ENCODE data around the gene UPF3A. TPM values are rescaled to one million over a fixed set of nuclear protein-coding genes. Genes with fewer than 3 reads are reported as not detected.

UPF3A gene
- total and polyA plus RNA-seq, 2 experiments from 2014 or later, result 45.0 to 174 TPM

DNA sequence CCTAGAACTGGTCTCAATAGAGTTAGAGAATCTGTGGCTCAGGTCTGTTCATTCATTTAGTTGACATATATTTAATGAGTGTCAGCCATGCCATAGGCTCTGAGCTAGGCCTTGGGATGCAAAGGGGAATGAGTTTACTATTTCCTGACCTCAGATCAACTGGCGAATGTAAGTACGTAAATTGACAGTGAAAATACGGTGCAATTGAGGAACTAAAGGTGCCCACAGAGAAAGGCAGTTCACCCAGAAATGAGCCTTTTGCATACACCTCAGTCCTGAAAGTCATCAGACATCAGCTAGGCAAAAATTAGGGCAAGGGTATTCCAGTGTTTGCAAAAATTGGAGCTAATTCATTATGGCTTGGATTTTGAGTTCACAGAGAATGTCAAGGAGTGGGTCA is 20.6 kb upstream of the UPF3A start (continued):
- TF ChIP-seq, protein P1, sequence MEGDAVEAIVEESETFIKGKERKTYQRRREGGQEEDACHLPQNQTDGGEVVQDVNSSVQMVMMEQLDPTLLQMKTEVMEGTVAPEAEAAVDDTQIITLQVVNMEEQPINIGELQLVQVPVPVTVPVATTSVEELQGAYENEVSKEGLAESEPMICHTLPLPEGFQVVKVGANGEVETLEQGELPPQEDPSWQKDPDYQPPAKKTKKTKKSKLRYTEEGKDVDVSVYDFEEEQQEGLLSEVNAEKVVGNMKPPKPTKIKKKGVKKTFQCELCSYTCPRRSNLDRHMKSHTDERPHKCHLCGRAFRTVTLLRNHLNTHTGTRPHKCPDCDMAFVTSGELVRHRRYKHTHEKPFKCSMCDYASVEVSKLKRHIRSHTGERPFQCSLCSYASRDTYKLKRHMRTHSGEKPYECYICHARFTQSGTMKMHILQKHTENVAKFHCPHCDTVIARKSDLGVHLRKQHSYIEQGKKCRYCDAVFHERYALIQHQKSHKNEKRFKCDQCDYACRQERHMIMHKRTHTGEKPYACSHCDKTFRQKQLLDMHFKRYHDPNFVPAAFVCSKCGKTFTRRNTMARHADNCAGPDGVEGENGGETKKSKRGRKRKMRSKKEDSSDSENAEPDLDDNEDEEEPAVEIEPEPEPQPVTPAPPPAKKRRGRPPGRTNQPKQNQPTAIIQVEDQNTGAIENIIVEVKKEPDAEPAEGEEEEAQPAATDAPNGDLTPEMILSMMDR (conservative IDR thresholded peaks at IDR 0.05; ENCODE audit: low read depth in 2 of 2), result no peak
- TF ChIP-seq JUNB (IDR thresholded peaks at IDR 0.05; ENCODE audit: unreplicated experiment), result no peak
- TF ChIP-seq ZNF331 (CRISPR knock-in tag; IDR thresholded peaks at IDR 0.05; ENCODE audit: low read depth), result no peak
- TF ChIP-seq POLR2AphosphoS5 (IDR thresholded peaks at IDR 0.05; ENCODE audit: low read depth), result no peak
- no peak for TF ChIP-seq CREB1 (CRISPR knock-in tag; IDR thresholded peaks at IDR 0.05; ENCODE audit: low read depth)
- TF ChIP-seq NANOG (IDR thresholded peaks at IDR 0.05; ENCODE audit: borderline replicate concordance), result no peak
- TF ChIP-seq, protein P2, sequence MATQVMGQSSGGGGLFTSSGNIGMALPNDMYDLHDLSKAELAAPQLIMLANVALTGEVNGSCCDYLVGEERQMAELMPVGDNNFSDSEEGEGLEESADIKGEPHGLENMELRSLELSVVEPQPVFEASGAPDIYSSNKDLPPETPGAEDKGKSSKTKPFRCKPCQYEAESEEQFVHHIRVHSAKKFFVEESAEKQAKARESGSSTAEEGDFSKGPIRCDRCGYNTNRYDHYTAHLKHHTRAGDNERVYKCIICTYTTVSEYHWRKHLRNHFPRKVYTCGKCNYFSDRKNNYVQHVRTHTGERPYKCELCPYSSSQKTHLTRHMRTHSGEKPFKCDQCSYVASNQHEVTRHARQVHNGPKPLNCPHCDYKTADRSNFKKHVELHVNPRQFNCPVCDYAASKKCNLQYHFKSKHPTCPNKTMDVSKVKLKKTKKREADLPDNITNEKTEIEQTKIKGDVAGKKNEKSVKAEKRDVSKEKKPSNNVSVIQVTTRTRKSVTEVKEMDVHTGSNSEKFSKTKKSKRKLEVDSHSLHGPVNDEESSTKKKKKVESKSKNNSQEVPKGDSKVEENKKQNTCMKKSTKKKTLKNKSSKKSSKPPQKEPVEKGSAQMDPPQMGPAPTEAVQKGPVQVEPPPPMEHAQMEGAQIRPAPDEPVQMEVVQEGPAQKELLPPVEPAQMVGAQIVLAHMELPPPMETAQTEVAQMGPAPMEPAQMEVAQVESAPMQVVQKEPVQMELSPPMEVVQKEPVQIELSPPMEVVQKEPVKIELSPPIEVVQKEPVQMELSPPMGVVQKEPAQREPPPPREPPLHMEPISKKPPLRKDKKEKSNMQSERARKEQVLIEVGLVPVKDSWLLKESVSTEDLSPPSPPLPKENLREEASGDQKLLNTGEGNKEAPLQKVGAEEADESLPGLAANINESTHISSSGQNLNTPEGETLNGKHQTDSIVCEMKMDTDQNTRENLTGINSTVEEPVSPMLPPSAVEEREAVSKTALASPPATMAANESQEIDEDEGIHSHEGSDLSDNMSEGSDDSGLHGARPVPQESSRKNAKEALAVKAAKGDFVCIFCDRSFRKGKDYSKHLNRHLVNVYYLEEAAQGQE (IDR thresholded peaks at IDR 0.05; ENCODE audit: unreplicated experiment), result no peak
- TF ChIP-seq EZH2phosphoT487 (IDR thresholded peaks at IDR 0.05; ENCODE audit: unreplicated experiment), result no peak
- TF ChIP-seq, protein P3, sequence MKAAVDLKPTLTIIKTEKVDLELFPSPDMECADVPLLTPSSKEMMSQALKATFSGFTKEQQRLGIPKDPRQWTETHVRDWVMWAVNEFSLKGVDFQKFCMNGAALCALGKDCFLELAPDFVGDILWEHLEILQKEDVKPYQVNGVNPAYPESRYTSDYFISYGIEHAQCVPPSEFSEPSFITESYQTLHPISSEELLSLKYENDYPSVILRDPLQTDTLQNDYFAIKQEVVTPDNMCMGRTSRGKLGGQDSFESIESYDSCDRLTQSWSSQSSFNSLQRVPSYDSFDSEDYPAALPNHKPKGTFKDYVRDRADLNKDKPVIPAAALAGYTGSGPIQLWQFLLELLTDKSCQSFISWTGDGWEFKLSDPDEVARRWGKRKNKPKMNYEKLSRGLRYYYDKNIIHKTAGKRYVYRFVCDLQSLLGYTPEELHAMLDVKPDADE (IDR thresholded peaks at IDR 0.05), result no peak
- TF ChIP-seq EZH2 (IDR thresholded peaks at IDR 0.05; ENCODE audit: low read depth, unreplicated experiment), result no peak
- no peak for TF ChIP-seq ZNF114 (CRISPR knock-in tag; IDR thresholded peaks at IDR 0.05)

DNA sequence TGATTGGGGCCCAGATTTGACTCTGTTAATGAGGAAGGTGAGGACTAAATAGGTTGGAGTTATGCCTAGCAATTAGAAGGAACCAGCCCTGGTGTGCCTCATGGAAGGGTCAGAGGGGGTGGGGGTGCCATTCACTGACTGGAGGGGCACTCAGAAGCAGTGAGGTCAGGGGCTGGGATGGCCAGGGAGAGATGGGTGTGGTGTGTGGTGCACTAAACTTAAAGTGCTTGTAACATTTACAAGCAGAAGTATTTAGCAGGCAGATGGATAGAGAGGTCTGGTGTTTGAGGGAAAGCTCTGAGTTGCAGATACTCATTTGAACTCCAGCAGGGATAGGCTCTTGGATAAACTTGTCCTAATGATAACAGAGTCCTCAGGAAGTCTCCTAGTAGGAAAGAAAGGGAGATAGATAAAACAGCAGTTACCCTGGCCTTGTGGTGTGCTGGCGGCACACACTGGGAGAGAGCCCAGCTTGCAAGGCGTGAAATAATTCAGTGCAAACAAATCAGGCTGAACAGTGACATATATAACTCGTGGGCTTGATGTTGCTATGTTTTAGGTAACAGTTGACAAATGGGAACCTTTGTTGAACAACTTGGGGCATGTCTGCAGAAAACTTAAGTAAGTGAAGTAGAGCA is 20.0 kb upstream of the UPF3A start:
- Histone ChIP-seq H4K20me1 (replicated peaks; ENCODE audit: insufficient read depth) (peaks cover 17% of the 10 kb centered on the region; the same call in 1 of the 2 replicates), H3K27ac (ENCODE audit: low read depth) (no peak overlapping the region), H3K36me3 (ENCODE audit: insufficient read depth) (peaks cover 73% of the 10 kb centered on the region), H3F3A (replicated peaks; ENCODE audit: low read depth) (0 out of 2 replicates have a peak, but pooled peaks cover 5% of the 10 kb centered on the region), H3K4me2 (no peak overlapping the region), H2AFZ (no peak overlapping the region), H3K79me2 (replicated peaks; ENCODE audit: insufficient read depth) (peaks cover 3% of the 10 kb centered on the region; the same call in 1 of the 2 replicates), H3K9me2 (ENCODE audit: insufficient read depth) (no peaks in the 10 kb centered on the region), H3K4me3 (no peak overlapping the region), H3K27me3 (ENCODE audit: insufficient read depth) (no peaks in the 10 kb centered on the region), H3K4me1 (ENCODE audit: insufficient read depth) (peaks cover 11% of the 10 kb centered on the region)
- no peak overlapping the region for H3K4me3 Mint-ChIP-seq
- DNase-seq (ENCODE audit: low spot score), result no peak
- peaks cover 91% of the 10 kb centered on the region for H3K36me3 Mint-ChIP-seq (ENCODE audit: low read depth)
- H3K27me3 Mint-ChIP-seq (ENCODE audit: insufficient read depth, low read depth, poor library complexity), result no peaks in the 10 kb centered on the region
- no peaks in the 10 kb centered on the region for H3K9me3 Mint-ChIP-seq
- H3K27ac Mint-ChIP-seq, result no peak overlapping the region
- peaks cover 17% of the 10 kb centered on the region for H3K4me1 Mint-ChIP-seq
- no peak for ATAC-seq
- TF ChIP-seq, protein P3 (IDR thresholded peaks at IDR 0.05), result no peak
- TF ChIP-seq NANOG (IDR thresholded peaks at IDR 0.05; ENCODE audit: borderline replicate concordance), result no peak
- no peak for TF ChIP-seq CREB1 (CRISPR knock-in tag; IDR thresholded peaks at IDR 0.05; ENCODE audit: low read depth)
- no peak for TF ChIP-seq EZH2phosphoT487 (IDR thresholded peaks at IDR 0.05; ENCODE audit: unreplicated experiment)
- no peak for TF ChIP-seq ZNF331 (CRISPR knock-in tag; IDR thresholded peaks at IDR 0.05; ENCODE audit: low read depth)
- TF ChIP-seq, protein P2 (IDR thresholded peaks at IDR 0.05; ENCODE audit: unreplicated experiment), result no peak
- TF ChIP-seq, protein P1 (conservative IDR thresholded peaks at IDR 0.05; ENCODE audit: low read depth in 2 of 2), result no peak
- TF ChIP-seq POLR2AphosphoS5 (IDR thresholded peaks at IDR 0.05; ENCODE audit: low read depth), result no peak
- TF ChIP-seq EZH2 (IDR thresholded peaks at IDR 0.05; ENCODE audit: low read depth, unreplicated experiment), result no peak
